ENCODE results near the gene PTBP3. TPM values are rescaled to one million over a fixed set of nuclear protein-coding genes. Genes with fewer than 3 reads are reported as not detected.
A peak's percentile ranks its signal among the peaks of the same experiment; 100 is the strongest.
"Not testable (repeated sequence)": the region's sequence is repeated elsewhere in the genome, so short reads cannot be mapped to it uniquely, and the experiment has no call there.

PTBP3 gene
- total RNA-seq, 1 experiment from 2014 or later: 172 TPM

GRCh38 chr9:112283582-112284253 is 49.7 kb downstream of the PTBP3 start:
- Mint-ChIP-seq H3K27ac (ENCODE audit: unreplicated experiment) (no peak overlapping the region), H3K4me1 (ENCODE audit: low read depth, unreplicated experiment) (no peaks in the 10 kb centered on the region), H3K36me3 (ENCODE audit: insufficient read depth, unreplicated experiment) (peaks cover 69% of the 10 kb centered on the region), H3K4me3 (ENCODE audit: unreplicated experiment) (no peak overlapping the region), H3K27me3 (ENCODE audit: insufficient read depth, unreplicated experiment) (no peaks in the 10 kb centered on the region), H3K9me3 (ENCODE audit: unreplicated experiment) (peaks cover 36% of the 10 kb centered on the region)
- Histone ChIP-seq H3K27me3 (replicated peaks; ENCODE audit: control insufficient read depth, insufficient read depth, low read length) (no peaks in the 10 kb centered on the region), H3K4me1 (peaks cover 4% of the 10 kb centered on the region), H3K9me3 (peaks cover 30% of the 10 kb centered on the region), H3K4me3 (ENCODE audit: low read depth, low read length) (no peak overlapping the region), H3K36me3 (ENCODE audit: control insufficient read depth, insufficient read depth, low read length) (peaks cover 8% of the 10 kb centered on the region)
- TF ChIP-seq, protein P1, sequence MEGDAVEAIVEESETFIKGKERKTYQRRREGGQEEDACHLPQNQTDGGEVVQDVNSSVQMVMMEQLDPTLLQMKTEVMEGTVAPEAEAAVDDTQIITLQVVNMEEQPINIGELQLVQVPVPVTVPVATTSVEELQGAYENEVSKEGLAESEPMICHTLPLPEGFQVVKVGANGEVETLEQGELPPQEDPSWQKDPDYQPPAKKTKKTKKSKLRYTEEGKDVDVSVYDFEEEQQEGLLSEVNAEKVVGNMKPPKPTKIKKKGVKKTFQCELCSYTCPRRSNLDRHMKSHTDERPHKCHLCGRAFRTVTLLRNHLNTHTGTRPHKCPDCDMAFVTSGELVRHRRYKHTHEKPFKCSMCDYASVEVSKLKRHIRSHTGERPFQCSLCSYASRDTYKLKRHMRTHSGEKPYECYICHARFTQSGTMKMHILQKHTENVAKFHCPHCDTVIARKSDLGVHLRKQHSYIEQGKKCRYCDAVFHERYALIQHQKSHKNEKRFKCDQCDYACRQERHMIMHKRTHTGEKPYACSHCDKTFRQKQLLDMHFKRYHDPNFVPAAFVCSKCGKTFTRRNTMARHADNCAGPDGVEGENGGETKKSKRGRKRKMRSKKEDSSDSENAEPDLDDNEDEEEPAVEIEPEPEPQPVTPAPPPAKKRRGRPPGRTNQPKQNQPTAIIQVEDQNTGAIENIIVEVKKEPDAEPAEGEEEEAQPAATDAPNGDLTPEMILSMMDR (IDR thresholded peaks at IDR 0.05; ENCODE audit: insufficient read depth in 1 of 2, low read depth in 1 of 2, low read length in 1 of 2, severe bottlenecking in 1 of 2, unreplicated experiment in 1 of 2): no peak
- DNase-seq: peak in 1 of 2 experiments; percentile 25
- POLR2A ChIA-PET: no interaction called here
- BruUV-seq (replicated peaks): no TSS peak
- CTCF ChIA-PET: no interaction called here
- intact Hi-C loops (cut with micrococcal nuclease; ENCODE audit: unreplicated experiment): no loop called here

- DNase-seq, CTCF ChIA-PET: not testable (repeated sequence)
Measured at GRCh38 chr9:112282841-112283240, 50.6 kb downstream of the PTBP3 start.

DNA sequence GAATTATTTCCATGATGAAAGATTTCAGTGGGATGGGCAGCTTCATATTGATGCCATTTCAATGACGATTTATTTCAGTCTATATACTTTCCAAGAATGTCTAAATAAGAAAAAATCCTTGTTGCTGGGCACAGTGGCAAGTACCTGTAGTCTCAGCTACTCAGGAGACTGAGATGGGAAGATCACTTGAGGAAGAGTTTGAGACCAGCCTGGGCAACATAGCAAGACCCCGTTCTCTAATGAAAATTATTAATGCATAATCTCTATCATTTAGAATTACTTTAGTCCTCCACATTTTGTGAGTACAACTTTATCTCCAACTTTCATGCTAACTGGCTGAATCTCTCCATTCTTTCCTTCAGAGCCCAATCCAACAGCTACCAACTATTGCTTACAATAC is 52.5 kb downstream of the PTBP3 start:
- H3K27me3 ChIP-seq (replicated peaks; ENCODE audit: control insufficient read depth, insufficient read depth, low read length): no peaks in the 10 kb centered on the region
- TF ChIP-seq, protein P1 (IDR thresholded peaks at IDR 0.05; ENCODE audit: insufficient read depth in 1 of 2, low read depth in 1 of 2, low read length in 1 of 2, severe bottlenecking in 1 of 2, unreplicated experiment in 1 of 2): no peak
- DNase-seq: no peak
- ChIA-PET POLR2A (no interaction called here), CTCF (no interaction called here)
- intact Hi-C loops (cut with micrococcal nuclease; ENCODE audit: unreplicated experiment): no loop called here
- no peak overlapping the region for H3K4me3 ChIP-seq (ENCODE audit: low read depth, low read length)
- H3K4me1 ChIP-seq: peaks cover 12% of the 10 kb centered on the region
- no TSS peak for BruUV-seq (replicated peaks)
- Mint-ChIP-seq H3K4me3 (ENCODE audit: unreplicated experiment) (no peak overlapping the region), H3K27ac (ENCODE audit: unreplicated experiment) (no peak overlapping the region), H3K36me3 (ENCODE audit: insufficient read depth, unreplicated experiment) (peaks cover 41% of the 10 kb centered on the region), H3K27me3 (ENCODE audit: insufficient read depth, unreplicated experiment) (no peaks in the 10 kb centered on the region), H3K9me3 (ENCODE audit: unreplicated experiment) (peaks cover 25% of the 10 kb centered on the region), H3K4me1 (ENCODE audit: low read depth, unreplicated experiment) (peaks cover 16% of the 10 kb centered on the region)
- H3K9me3 ChIP-seq: peaks cover 23% of the 10 kb centered on the region
- peaks cover 8% of the 10 kb centered on the region for H3K36me3 ChIP-seq (ENCODE audit: control insufficient read depth, insufficient read depth, low read length)

More at GRCh38 chr9:112282841-112283240, 50.6 kb downstream of the PTBP3 start:
- H3K4me3 ChIP-seq (ENCODE audit: low read depth, low read length); BruUV-seq (replicated peaks); POLR2A ChIA-PET; H3K27me3 ChIP-seq (replicated peaks; ENCODE audit: control insufficient read depth, insufficient read depth, low read length); H3K4me1 Mint-ChIP-seq (ENCODE audit: low read depth, unreplicated experiment); H3K27ac Mint-ChIP-seq (ENCODE audit: unreplicated experiment); H3K4me3 Mint-ChIP-seq (ENCODE audit: unreplicated experiment); H3K27me3 Mint-ChIP-seq (ENCODE audit: insufficient read depth, unreplicated experiment); intact Hi-C loops (cut with micrococcal nuclease; ENCODE audit: unreplicated experiment); H3K36me3 ChIP-seq (ENCODE audit: control insufficient read depth, insufficient read depth, low read length): not testable (repeated sequence)
- H3K36me3 Mint-ChIP-seq (ENCODE audit: insufficient read depth, unreplicated experiment): peaks cover 61% of the 10 kb centered on the region
- Histone ChIP-seq H3K4me1 (peaks cover 12% of the 10 kb centered on the region), H3K9me3 (peaks cover 30% of the 10 kb centered on the region)
- H3K9me3 Mint-ChIP-seq (ENCODE audit: unreplicated experiment): peaks cover 36% of the 10 kb centered on the region
